Neutrophil (primary cell): ENCODE data around the gene ARAP3.

Experiments used
- H3K27ac ChIP-seq: fragments of 200-600 bp; sonication (generic); 2 replicates; pipeline ENCODE4 v1.5.1; 2016; ENCODE audit warnings: mild to moderate bottlenecking, moderate library complexity
- H3K27me3 ChIP-seq: fragments of 200-600 bp; sonication (generic); 2 replicates; pipeline ENCODE4 v1.6.0; 2016; ENCODE audit warnings: mild to moderate bottlenecking
- H3K36me3 ChIP-seq: fragments of 200-600 bp; sonication (generic); 2 replicates; pipeline ENCODE4 v1.5.1; 2017
- H3K4me1 ChIP-seq, 2 experiments: fragments of 200-600 bp in 1 of 2; sonication (generic) in 1 of 2; 1 replicate in 1 of 2; 2 replicates in 1 of 2; pipeline versions ENCODE4 v1.5.1 to v1.6.1; 2013 to 2016; ENCODE audit warnings: low read depth in 1 of 2, low read length in 1 of 2, mild to moderate bottlenecking in 1 of 2, moderate library complexity in 1 of 2; ENCODE audit not compliant: control insufficient read depth in 1 of 2, insufficient read depth in 1 of 2
- H3K4me3 ChIP-seq, 2 experiments: fragments of 200-600 bp in 1 of 2; sonication (generic) in 1 of 2; 1 replicate in 1 of 2; 2 replicates in 1 of 2; pipeline ENCODE4 v1.5.1; 2013 to 2016; ENCODE audit warnings: low read depth in 1 of 2, low read length in 1 of 2, mild to moderate bottlenecking in 1 of 2, moderate library complexity in 1 of 2
- H3K9me3 ChIP-seq: fragments of 200-600 bp; sonication (generic); 2 replicates; pipeline ENCODE4 v1.5.1; 2016
- TF ChIP-seq, protein P1 (sequence below): fragments of 200-600 bp; sonication (generic); IDR thresholded peaks from 2 replicates; pipeline ENCODE4 v1.5.1; 2016; ENCODE audit warnings: antibody characterized with exemption

Gene ARAP3

DNA sequence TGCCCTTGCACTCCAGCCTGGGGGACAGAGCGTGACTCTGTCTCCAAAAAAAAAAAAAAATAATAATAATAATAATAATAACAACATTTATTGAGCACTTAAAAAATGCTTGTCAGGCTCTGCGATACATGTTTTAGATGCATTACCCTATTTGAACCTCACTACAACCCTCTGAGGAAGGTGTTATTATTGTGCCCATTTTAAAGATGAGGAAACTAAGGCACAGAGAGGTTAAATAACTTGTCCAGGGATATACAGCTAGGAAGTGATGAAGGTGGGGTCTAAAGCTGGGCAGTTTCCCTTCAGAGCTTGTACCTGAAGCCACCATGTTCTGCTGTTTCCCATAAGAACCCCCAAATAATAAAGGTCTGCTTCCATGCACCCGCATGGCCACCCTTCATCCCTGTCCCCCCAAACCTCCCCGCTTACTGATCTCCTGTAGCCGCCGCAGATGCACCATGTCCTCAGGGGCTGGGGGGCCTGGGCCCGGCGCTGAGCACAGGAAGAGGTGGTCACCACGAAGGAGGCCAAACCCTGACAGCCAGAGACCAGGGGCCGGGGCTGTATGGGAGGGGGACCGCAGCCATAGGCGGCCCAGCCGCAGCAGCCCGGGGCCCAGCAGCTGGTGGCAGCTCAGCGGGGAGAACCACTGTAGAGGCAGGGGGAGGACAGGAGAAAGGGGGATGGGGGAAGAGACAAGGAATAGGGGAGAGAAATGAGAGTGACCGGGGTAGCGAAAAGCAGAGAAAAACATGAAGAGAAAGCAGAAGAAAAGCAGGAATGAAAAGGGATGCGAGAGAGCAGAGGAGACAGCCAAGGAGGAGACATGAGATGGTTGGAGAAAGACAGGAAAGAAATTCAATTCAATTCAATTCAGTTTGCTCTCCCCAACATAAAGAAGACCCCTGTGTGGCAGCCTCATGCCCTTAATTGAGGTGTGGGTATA, 15.8 kb downstream of the ARAP3 start:
- no peak overlapping the region for H3K4me3 ChIP-seq
- no peak overlapping the region for H3K27ac ChIP-seq
- TF ChIP-seq, protein P1, sequence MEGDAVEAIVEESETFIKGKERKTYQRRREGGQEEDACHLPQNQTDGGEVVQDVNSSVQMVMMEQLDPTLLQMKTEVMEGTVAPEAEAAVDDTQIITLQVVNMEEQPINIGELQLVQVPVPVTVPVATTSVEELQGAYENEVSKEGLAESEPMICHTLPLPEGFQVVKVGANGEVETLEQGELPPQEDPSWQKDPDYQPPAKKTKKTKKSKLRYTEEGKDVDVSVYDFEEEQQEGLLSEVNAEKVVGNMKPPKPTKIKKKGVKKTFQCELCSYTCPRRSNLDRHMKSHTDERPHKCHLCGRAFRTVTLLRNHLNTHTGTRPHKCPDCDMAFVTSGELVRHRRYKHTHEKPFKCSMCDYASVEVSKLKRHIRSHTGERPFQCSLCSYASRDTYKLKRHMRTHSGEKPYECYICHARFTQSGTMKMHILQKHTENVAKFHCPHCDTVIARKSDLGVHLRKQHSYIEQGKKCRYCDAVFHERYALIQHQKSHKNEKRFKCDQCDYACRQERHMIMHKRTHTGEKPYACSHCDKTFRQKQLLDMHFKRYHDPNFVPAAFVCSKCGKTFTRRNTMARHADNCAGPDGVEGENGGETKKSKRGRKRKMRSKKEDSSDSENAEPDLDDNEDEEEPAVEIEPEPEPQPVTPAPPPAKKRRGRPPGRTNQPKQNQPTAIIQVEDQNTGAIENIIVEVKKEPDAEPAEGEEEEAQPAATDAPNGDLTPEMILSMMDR = no peak
- no peaks in the 10 kb centered on the region for H3K27me3 ChIP-seq
- peaks cover 8 to 10% of the 10 kb centered on the region in 2 experiments for H3K4me1 ChIP-seq
- peaks cover 96% of the 10 kb centered on the region for H3K36me3 ChIP-seq
- no peaks in the 10 kb centered on the region for H3K9me3 ChIP-seq

DNA sequence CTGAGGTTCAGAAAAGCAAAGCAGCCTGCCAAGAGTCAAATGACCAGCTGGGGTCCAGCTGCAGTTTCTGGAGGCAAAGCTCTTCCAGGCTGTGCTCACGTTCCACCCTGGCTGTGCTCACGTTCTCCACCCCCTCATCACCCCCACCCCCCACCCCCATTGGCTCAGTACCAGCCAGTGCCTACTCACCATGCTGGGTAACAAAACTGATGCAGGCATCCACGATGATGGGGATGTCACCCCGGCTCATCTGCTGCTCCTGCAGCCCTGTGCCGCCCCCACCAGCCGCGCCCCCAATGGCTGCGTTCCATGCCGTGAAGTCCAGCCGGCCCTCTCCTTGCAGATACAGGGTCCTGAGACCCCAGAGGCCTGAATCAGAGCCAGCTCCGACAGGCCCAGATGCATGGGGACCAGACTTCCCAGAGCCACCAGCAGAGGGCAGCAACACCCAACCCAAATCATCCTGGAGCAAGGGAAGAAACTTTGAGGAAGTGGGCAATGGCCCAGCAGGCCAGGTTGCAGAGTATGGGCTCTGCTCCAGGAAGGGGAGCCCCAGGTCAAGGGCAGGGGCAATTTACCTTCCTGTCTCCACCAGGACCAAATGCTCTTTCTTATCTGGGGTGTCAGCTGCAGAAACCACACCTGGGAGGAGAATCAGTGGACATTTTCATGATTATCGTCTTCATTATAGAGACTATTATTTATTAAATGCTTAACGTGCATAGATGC, 17.1 kb downstream of the ARAP3 start:
- Histone ChIP-seq H3K27me3 (no peaks in the 10 kb centered on the region), H3K9me3 (no peaks in the 10 kb centered on the region), H3K4me1 (peaks cover 8 to 10% of the 10 kb centered on the region in 2 experiments), H3K27ac (peak overlapping the region; percentile 30), H3K4me3 (no peak overlapping the region), H3K36me3 (peaks cover 94% of the 10 kb centered on the region)
- TF ChIP-seq, protein P1 = peak; percentile 95

GRCh38 chr5:141663506-141663905, 18.5 kb downstream of the ARAP3 start:
- Histone ChIP-seq H3K4me3 (no peak overlapping the region), H3K36me3 (peaks cover 94% of the 10 kb centered on the region), H3K9me3 (no peaks in the 10 kb centered on the region), H3K4me1 (peaks cover 8 to 10% of the 10 kb centered on the region in 2 experiments), H3K27me3 (no peaks in the 10 kb centered on the region), H3K27ac (no peak overlapping the region)
- TF ChIP-seq, protein P1 = no peak

DNA sequence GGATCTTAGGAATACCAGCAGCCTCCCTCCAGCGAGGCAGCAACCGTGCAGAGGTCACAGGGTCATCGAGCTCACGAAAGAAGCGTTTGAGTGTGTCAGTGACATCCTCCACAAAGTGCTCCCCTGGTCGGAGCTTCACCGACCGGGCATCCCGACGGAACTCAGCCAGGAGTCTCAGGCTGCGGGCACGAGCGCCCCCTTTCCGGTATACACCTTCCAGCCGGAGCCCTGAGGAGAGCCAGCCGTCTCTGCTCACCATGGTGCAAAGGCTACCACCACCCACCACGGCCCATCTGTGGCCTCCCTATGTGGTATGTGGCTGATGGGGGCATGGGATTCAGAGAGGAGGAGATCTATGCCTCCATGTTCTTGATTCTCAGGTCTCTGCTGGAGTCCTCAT, 20.0 kb downstream of the ARAP3 start:
- Histone ChIP-seq H3K36me3 (peaks cover 97% of the 10 kb centered on the region), H3K4me1 (peaks cover 8 to 10% of the 10 kb centered on the region in 2 experiments), H3K27me3 (no peaks in the 10 kb centered on the region), H3K4me3 (no peak overlapping the region), H3K27ac (no peak overlapping the region), H3K9me3 (no peaks in the 10 kb centered on the region)
- TF ChIP-seq, protein P1 = no peak

- no peak overlapping the region for H3K27ac ChIP-seq
- no peak overlapping the region for H3K4me3 ChIP-seq
- TF ChIP-seq, protein P1 = no peak
- no peaks in the 10 kb centered on the region for H3K4me1 ChIP-seq
- no peaks in the 10 kb centered on the region for H3K27me3 ChIP-seq
- no peaks in the 10 kb centered on the region for H3K9me3 ChIP-seq
- peaks cover 98% of the 10 kb centered on the region for H3K36me3 ChIP-seq
Measured at GRCh38 chr5:141657937-141658545, 24.0 kb downstream of the ARAP3 start.
